ENCODE data around the gene ITCH. TPM values are rescaled to one million over a fixed set of nuclear protein-coding genes. Genes with fewer than 3 reads are reported as not detected.
A peak's percentile ranks its signal among the peaks of the same experiment; 100 is the strongest.

The ITCH gene
- total RNA-seq, 1 experiment from 2014 or later = 138 TPM

- H3K4me3 Mint-ChIP-seq (ENCODE audit: unreplicated experiment) = peak overlapping the region; percentile 81
- H3K9me3 Mint-ChIP-seq (ENCODE audit: unreplicated experiment) = no peaks in the 10 kb centered on the region
- H3K4me1 Mint-ChIP-seq (ENCODE audit: low read depth, unreplicated experiment) = peaks cover 20% of the 10 kb centered on the region
- peaks cover 26% of the 10 kb centered on the region for H3K4me1 ChIP-seq
- ChIA-PET CTCF (interaction anchor here (0.6 to 4.6 kb wide), 21 partner anchors 9 to 696 kb away, joined by 3 to 124 read pairs (median 4); partner anchors contain the start of gene AHCY), POLR2A (interaction anchor here (0.5 to 3.6 kb wide), 33 partner anchors 10 to 1527 kb away, joined by 3 to 76 read pairs (median 5); partner anchors contain the start of genes AHCY, DYNLRB1, EIF2S2 and PIGU)
- TF ChIP-seq, protein P1, sequence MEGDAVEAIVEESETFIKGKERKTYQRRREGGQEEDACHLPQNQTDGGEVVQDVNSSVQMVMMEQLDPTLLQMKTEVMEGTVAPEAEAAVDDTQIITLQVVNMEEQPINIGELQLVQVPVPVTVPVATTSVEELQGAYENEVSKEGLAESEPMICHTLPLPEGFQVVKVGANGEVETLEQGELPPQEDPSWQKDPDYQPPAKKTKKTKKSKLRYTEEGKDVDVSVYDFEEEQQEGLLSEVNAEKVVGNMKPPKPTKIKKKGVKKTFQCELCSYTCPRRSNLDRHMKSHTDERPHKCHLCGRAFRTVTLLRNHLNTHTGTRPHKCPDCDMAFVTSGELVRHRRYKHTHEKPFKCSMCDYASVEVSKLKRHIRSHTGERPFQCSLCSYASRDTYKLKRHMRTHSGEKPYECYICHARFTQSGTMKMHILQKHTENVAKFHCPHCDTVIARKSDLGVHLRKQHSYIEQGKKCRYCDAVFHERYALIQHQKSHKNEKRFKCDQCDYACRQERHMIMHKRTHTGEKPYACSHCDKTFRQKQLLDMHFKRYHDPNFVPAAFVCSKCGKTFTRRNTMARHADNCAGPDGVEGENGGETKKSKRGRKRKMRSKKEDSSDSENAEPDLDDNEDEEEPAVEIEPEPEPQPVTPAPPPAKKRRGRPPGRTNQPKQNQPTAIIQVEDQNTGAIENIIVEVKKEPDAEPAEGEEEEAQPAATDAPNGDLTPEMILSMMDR (IDR thresholded peaks at IDR 0.05; ENCODE audit: insufficient read depth in 1 of 2, low read depth in 1 of 2, low read length in 1 of 2, severe bottlenecking in 1 of 2, unreplicated experiment in 1 of 2) = no peak
- peak overlapping the region; percentile 93 for H3K4me3 ChIP-seq (ENCODE audit: low read depth, low read length)
- DNase-seq = no peak
- peak overlapping the region; percentile 96 for H3K27ac Mint-ChIP-seq (ENCODE audit: unreplicated experiment)
- H3K9me3 ChIP-seq = no peaks in the 10 kb centered on the region
- peaks cover 38% of the 10 kb centered on the region for H3K36me3 Mint-ChIP-seq (ENCODE audit: insufficient read depth, unreplicated experiment)
- no peaks in the 10 kb centered on the region for H3K36me3 ChIP-seq (ENCODE audit: control insufficient read depth, insufficient read depth, low read length)
- intact Hi-C loops (cut with micrococcal nuclease; ENCODE audit: unreplicated experiment) = loop anchor here (1.0 kb wide), 1 partner anchor 50 kb away; no protein-coding TSS in a partner anchor
- H3K27me3 ChIP-seq (replicated peaks; ENCODE audit: control insufficient read depth, insufficient read depth, low read length) = no peaks in the 10 kb centered on the region
- no peaks in the 10 kb centered on the region for H3K27me3 Mint-ChIP-seq (ENCODE audit: insufficient read depth, unreplicated experiment)
- TSS peak; percentile 99 for BruUV-seq (replicated peaks)
These were observed 491 bp upstream of the ITCH start for GRCh38 chr20:34362502-34363061.

DNA sequence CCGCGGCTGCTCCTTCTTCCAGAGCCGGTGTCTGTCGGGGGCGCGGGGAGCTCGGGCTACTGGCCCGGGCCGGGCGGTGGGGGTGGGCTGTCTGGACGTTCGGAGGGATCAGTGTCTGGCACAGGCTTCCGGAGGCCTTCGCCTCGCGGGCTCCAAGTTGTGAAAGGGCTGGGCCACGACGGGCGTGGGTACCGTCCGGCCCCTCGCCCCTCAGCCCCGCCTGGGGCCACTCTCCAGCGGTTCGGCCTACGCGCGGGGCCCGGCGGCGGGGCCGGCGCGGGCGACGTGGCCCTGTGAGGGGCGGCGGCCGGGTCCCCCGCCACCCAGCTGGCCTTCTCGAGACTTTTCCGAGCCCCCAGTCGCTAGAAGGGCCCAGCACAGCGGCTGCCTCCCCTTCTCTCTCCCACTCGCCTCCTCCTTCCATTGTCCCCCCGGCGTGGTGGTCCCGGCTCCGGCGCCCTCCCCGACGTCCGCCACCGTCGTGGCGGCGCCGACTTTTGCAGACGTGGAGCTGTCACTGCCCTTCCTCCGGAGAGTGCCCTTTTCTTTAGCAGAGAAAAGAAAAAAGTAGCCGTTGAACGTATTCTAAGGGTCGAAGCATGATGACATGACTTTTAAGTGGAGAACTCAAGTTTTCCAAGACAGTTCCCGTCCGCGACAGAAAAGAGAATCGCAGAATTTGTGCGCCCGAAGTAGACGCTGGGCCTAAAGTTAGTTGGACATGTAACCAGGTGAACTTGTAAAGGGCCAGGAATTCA, 571 bp downstream of the ITCH start:
- Histone ChIP-seq H3K27me3 (replicated peaks; ENCODE audit: control insufficient read depth, insufficient read depth, low read length) (no peaks in the 10 kb centered on the region), H3K9me3 (no peaks in the 10 kb centered on the region), H3K4me1 (peaks cover 26% of the 10 kb centered on the region), H3K36me3 (ENCODE audit: control insufficient read depth, insufficient read depth, low read length) (no peaks in the 10 kb centered on the region), H3K4me3 (ENCODE audit: low read depth, low read length) (peak overlapping the region; percentile 93)
- intact Hi-C loops (cut with micrococcal nuclease; ENCODE audit: unreplicated experiment) = loop anchor here (1.0 kb wide), 1 partner anchor 51 kb away; no protein-coding TSS in a partner anchor
- TF ChIP-seq, protein P1 (IDR thresholded peaks at IDR 0.05; ENCODE audit: insufficient read depth in 1 of 2, low read depth in 1 of 2, low read length in 1 of 2, severe bottlenecking in 1 of 2, unreplicated experiment in 1 of 2) = no peak
- Mint-ChIP-seq H3K27me3 (ENCODE audit: insufficient read depth, unreplicated experiment) (no peaks in the 10 kb centered on the region), H3K9me3 (ENCODE audit: unreplicated experiment) (no peaks in the 10 kb centered on the region), H3K27ac (ENCODE audit: unreplicated experiment) (peak overlapping the region; percentile 96), H3K36me3 (ENCODE audit: insufficient read depth, unreplicated experiment) (peaks cover 42% of the 10 kb centered on the region), H3K4me3 (ENCODE audit: unreplicated experiment) (peak overlapping the region; percentile 81), H3K4me1 (ENCODE audit: low read depth, unreplicated experiment) (peaks cover 26% of the 10 kb centered on the region)
- DNase-seq = peak in 1 of 2 experiments; percentile 71
- ChIA-PET CTCF (interaction anchor here (0.6 to 4.6 kb wide), 22 partner anchors 8 to 697 kb away, joined by 3 to 124 read pairs (median 4); partner anchors contain the start of gene AHCY), POLR2A (interaction anchor here (0.5 to 3.6 kb wide), 33 partner anchors 9 to 1532 kb away, joined by 3 to 76 read pairs (median 5); partner anchors contain the start of genes AHCY, DYNLRB1, EIF2S2 and PIGU)
- no TSS peak for BruUV-seq (replicated peaks)

- ChIA-PET CTCF (interaction anchor here (0.6 to 4.6 kb wide), 6 partner anchors 11 to 273 kb away, joined by 3 to 124 read pairs (median 4); no protein-coding TSS in a partner anchor), POLR2A (interaction anchor here (0.6 to 3.6 kb wide), 6 partner anchors 9 to 1140 kb away, joined by 6 to 76 read pairs (median 16); partner anchors contain the start of gene EIF2S2)
- peak overlapping the region; percentile 81 for H3K4me3 Mint-ChIP-seq (ENCODE audit: unreplicated experiment)
- BruUV-seq (replicated peaks) = TSS peak; percentile 59
- Histone ChIP-seq H3K27me3 (replicated peaks; ENCODE audit: control insufficient read depth, insufficient read depth, low read length) (no peaks in the 10 kb centered on the region), H3K4me3 (ENCODE audit: low read depth, low read length) (peak overlapping the region; percentile 93), H3K36me3 (ENCODE audit: control insufficient read depth, insufficient read depth, low read length) (no peaks in the 10 kb centered on the region), H3K4me1 (peaks cover 26% of the 10 kb centered on the region), H3K9me3 (no peaks in the 10 kb centered on the region)
- peaks cover 28% of the 10 kb centered on the region for H3K4me1 Mint-ChIP-seq (ENCODE audit: low read depth, unreplicated experiment)
- DNase-seq = no peak
- H3K36me3 Mint-ChIP-seq (ENCODE audit: insufficient read depth, unreplicated experiment) = peaks cover 47% of the 10 kb centered on the region
- no peaks in the 10 kb centered on the region for H3K27me3 Mint-ChIP-seq (ENCODE audit: insufficient read depth, unreplicated experiment)
- TF ChIP-seq, protein P1 (IDR thresholded peaks at IDR 0.05; ENCODE audit: insufficient read depth in 1 of 2, low read depth in 1 of 2, low read length in 1 of 2, severe bottlenecking in 1 of 2, unreplicated experiment in 1 of 2) = no peak
- H3K27ac Mint-ChIP-seq (ENCODE audit: unreplicated experiment) = peak overlapping the region; percentile 96
- intact Hi-C loops (cut with micrococcal nuclease; ENCODE audit: unreplicated experiment) = no loop called here
- H3K9me3 Mint-ChIP-seq (ENCODE audit: unreplicated experiment) = no peaks in the 10 kb centered on the region
These were observed 1.1 kb downstream of the ITCH start for GRCh38 chr20:34364223-34364506.
